NCI-H146 treated with DMSO at 0.1 percent for 48 hours (cell line): ENCODE results near the gene SEC11C.
"Not testable (repeated sequence)": the region's sequence is repeated elsewhere in the genome, so short reads cannot be mapped to it uniquely, and the experiment has no call there.

Experiments
- DNase-seq: peaks from one replicate; lab custom pipeline; 2025; ENCODE audit not compliant: unreplicated experiment; lab: John Stamatoyannopoulos, UW

Gene SEC11C

DNA sequence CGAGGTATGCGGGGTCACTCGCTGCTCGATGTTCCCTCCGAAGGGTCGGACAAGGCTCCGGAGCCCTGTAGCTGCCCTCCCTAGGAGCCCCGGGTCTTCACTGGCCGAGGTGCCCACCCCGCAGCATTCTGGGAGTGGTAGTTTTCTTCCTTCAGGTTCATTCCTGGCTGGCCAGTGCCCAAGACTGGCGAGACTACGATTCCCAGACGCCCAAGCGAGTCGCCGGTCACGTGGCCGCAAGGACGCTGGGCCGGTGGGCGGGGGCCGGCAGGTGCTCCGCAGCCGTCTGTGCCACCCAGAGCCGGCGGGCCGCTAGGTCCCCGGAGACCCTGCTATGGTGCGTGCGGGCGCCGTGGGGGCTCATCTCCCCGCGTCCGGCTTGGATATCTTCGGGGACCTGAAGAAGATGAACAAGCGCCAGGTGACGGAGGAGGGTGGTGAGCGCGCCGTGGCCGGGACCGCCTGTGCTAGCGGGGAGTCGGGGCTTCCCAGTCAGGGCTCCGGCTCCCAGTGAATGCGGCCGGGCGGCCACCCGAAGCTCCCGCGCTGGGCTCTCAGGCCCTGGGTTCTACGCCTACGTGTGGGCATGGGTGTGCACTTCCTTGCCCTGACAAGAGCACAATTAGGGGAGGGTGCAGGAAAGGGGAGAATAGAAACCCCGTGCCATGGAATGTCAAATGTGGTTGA, at the start of gene SEC11C:
SEC11C (plus strand) TSS at position 270 of the 687 bp plus-strand sequence; CDS start at position 335, 65 bp downstream.
- peak; percentile 99 for DNase-seq

DNA sequence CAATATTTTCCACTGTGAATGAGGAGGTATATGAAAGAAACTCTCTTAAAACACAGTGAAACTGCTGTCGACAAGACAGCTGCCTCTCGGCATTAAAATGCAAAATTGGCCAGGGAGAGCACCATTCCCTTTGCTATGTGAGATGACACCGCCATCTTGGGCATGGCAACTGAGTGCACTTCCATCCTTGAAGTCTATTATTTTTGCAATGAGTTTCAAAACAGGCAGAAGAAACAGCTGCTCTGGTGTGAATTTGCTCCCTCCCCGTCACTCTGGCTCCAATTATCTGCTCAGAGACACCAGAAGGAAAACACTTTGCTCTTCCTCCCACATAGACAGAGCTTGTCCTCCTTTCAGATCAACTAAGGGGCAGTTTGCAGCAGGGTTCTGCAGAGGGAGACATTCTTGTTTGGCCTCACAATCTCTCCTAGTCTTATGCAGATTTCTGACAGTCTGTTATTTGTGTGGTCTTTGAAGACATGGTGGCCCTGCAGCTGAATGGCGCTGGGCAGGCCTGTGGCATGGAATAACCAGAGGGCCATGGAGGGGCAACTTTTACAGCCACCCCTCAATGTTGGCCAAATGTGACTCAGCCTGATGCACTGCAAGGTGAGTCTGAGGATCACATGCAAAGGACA, 48.6 kb upstream of the SEC11C start:
- no peak for DNase-seq

DNA sequence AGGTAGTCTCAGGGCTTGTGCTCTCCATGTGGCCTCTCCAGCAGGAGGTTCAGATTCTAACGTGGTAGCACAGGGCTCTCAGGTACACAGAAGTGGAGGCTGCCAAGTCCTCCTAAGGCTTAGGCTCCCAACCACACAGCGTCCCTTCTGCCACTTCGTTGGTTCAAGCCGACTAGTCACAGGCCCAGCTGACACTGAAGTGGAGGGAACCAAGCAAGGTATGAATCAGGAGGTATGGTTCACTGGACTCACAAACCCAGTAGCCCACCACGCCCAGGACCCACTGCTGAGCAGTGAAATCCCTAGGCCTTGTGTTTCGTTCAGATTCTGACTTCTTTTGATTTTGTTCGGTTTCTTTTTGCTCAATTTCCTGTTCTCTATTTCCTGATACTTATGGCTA, 46.0 kb upstream of the SEC11C start:
- no peak for DNase-seq

DNA sequence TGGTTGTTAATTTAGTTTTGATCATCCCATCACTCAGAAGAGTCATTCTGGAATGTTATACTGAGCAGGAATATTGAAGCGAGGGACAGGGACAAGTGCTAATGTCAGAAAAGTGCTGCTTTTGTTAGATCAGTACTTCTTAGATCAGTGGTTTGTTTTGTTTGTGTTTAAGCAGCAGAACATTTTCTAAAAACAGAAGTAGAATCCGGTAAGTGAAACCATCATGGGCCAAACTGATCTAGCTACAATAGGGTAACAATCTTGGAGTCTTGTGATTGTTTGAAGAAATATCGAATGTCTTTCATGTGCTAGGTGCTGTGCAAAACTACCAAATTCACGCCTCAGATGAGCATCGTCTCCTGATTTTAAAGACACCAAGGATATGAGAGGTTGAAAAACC, 45.1 kb upstream of the SEC11C start:
- DNase-seq, result no peak

DNA sequence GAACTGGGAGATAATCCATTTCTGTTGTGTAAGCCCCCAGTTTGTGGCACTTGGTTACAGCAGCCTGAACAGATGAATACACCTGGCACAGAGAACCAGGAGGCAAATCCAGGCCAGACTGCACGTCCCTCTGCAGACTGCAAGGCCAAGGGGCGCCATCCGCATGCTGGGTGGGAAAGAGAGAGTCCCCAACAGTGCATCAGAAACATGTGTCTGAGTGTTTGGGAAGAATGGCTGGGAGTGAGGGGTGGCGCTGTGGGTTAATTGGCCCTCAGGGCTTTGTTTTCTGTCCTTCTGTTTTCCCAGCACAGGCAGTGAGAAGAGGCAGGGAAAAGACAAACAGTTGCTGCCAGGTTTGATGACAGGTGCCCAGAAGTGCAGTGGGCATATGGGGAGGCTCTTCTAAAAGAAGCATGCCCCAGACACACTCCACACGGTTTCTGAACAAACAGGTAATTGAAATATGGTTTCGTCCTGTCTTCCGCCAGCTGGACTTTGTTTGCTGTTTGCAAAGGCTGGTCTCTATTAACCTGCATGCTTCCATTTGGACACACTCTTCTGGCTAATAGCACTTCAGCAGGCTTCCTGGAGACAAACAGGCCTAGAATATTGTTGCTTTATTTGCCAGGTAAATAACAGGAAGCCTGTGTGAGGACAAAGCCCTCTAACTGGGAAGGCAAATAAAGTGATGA, 43.4 kb upstream of the SEC11C start:
- peak; percentile 100 for DNase-seq

DNA sequence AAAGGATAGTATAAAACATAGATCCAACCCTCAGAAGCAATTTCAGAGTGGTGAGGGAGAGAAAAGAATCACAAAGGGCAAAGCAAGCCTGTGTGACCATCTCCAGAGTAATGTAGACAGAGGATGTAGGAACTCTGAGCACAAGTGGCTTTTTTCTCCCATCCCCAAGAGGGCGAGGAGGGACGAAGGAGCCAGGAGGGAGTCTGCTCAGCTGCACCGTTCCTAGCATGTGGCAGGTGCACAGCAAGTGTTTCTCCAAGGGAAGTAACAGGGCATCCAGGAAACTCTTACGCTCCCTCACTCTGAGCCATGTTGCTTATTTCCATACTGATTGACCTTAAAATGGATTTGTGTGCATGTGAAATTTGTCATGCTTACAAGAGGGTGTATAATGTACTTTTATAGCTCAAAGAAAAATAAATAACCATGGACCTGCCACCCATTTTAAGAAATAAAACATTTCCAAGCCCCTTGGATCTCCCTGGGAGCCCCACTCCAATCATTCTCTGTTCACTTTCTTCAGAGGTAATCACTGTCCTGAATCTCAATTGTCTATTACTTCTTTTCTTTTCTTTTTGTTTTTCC, 37.8 kb upstream of the SEC11C start:
- no peak for DNase-seq

DNA sequence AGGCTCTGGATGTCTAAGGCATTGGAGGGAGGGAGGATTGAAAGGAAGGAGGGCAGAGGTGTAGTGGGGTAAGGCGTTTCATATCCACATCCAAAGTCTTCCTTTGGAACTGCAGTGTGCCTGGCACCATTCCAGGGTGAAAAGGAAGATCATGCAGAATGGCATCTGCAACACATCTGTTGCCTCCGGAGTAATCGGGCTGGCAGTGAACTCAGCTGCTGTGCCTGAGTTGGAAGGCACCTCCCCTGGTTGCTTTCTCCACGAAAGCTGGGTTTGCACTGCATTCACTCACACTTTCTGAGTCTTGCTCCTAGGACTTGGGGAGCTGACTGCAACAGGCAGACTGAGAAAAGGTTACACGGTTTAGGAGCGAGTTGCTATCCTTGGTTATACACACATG, 30.3 kb upstream of the SEC11C start:
- DNase-seq, result no peak

DNA sequence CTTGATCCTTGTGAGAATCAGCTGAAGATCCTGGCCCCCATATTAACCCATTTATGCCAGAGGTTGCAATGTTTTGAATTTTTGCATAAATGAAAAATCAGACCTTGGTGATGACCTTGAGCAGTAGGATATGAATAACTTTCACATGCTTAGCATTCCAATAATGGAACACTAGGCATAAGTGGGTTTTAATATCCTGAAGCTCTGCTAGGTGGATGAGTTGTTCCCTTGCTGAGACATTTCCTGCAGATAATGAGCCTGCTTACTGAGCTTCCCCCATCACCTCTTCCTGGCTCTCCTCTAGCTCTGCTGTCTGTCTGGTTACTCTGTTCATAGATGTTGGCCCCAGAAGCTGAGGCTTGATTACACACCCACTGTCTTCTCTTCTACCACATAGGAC, 25.5 kb upstream of the SEC11C start:
- DNase-seq, result no peak

DNA sequence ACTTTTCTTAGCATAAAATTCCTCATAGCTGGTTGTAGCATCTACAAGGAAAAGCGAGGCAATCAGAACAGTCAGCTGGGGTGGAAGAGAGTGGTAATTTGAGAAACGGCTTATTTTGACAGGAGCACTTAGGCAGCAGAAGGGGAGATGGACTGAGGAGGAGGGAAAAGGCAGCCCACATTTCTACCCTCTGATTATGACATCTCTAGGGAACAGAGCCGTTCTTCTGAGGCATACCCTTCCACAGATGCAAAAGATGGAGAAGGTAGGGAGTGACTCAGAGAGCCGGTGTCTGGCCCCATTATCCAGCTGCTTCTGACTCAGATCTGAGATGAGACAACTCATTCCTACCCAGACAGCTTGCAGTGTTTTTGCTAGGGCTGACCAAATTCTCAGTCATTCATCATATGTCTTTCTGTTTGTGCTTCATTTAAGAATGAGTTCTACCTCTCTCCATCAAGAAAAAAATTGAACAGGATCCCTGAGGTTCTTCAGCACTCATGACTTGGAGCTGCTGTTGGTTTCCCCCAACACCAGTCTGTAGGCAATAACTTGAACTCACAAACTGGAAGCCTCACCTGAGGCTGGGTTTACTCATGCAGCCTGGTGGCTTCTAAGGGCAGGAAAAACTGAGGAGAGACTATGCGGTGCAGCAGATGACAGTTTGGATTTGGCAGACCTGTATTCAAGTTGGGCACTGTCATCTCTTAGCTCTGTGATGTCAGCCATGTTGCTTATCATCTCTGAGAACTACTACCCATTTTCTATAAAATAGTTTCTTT, 15.9 kb upstream of the SEC11C start:
- DNase-seq, result no peak

DNA sequence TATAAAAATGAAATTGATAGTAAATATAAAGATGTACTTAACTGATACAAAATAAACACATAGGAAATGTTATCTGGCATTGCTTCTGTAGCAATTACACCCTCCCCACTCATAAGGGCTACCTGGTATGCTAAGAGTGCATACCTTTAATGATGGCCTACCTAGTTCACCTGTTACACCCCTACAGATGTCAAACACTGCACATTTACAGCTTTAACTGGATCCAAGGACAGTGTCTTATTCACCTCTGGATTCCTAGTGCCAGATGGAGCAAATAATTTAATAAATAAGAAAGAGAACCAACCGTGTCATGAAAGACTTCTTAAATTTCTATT, 15.3 kb upstream of the SEC11C start:
- DNase-seq, result no peak

DNA sequence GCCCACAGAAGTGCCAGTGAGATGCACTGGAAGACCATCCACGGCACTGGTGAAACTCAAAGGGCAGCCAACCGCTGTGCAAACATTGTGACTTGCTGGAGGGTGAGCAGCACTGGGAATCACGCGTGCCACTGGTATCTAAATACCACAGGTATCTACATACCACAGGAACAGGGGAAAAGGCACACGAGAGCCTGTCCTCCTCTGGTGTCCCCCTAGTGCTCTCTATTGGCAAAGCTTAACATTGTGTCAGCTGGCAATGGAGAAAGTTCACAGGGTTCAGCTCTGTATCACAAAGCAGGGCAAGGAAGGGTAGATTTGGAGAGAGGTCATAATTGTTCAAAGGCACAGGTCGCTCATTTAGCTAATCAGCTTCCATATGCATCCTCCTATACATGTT, 12.6 kb upstream of the SEC11C start:
- no peak for DNase-seq

DNA sequence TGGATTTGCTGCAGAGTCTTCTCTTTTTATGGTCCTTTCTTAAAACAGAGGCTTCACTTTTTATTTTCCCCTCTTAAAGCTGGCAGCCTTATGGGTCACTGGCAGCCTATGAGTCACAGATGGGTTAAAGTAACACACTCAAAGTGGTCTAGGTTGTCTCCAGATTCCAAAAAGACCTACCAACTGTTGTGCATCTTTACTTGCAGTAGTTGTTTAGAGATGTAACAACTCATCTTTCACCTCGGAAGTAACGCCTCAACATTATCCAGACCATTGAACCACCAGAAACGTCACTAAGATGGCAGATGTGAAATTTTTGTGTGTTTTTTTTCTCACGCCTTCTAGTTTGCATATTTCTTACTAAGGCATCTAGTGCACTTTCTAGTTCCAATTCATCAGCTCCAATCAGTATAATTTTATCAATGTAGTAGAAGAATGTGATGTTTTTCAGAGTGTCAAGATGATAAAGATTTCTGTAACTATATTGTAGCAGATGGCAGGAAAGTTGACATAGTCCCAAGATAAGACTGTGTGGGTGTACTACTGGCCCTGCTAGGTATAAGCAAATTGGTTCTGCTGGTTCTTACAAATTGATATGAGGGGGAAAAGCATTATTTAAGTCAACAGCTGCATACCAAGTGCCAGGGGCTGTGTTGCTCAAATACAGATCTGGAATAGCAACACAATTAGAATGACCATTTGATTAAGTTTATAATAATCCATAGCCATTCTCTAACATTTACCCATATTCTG, 9.6 kb upstream of the SEC11C start:
- DNase-seq, result no peak

DNA sequence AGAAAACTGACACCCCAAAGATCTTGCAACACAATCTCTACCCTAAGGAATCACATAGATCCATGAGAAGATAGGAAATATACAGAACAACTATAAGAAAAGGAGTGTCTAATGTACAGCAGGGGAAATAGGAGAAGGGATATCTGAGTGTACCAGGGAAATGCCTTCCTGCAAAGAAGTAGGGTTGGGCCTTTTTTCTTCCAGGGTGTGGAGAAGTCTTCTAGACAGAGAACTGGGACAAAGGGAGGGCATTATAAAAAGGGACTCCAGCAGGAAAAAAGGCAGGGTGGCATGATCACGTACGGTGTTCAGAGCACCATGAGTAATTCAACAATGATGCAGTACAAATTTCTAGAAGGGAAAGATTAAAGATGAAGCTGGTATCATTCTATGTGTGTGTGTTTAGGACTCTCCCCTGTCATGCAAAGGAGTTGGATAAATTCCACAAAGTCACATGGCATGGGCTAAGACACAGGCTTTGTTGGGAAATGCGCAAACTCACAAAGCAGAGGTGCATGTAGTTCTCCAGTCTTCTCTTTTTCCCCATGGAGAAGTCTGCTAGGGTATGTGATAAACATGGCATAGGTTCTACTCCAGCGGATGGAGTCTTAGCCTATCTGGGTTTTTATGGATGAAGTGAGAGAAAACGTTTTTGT, 6.7 kb upstream of the SEC11C start:
- DNase-seq, result no peak

DNA sequence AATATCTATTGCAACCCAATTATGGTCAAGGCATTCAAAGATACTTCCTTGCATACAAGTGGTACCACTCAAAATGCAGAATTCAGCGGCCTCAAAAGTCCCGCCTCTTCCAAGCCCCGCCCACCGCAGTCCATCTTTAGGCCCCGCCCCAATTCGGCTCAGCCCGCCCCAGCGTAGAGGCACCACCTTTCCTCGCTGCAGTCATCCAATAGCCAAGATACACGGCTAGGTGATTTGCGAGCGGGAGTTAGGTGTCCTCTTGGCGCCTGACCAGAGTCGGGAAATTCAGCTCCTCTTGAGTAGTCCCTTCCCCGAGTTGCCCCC, 431 bp upstream of the SEC11C start:
- peak; percentile 99 for DNase-seq

DNA sequence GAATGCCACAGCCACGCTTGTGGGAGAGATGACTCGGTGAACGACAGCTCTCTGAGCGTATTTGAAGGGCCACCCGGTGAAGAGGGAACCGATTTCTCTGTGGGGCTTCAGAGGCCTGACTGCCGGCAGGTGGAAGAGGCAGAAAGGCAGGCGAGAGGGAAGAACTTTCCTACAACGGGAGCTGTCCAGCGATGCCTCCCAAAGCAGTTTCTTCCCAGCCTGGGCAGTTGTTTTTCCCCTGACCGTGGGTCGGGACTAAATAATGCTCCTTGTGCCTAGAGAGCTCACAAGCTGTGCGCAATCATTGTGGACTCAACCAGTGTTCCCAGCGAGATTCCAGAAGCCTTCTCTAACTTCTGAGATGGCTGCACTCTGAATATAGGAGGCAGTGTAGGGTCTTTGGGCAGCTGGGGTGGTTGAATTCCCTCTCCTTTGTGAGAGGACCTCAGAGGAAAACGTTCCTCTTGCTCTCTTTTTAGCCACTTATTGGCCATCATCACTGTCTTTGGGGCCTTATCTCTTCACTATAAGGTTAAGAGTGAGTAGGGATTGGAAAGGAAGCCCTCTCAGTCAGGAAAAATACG, 710 bp downstream of the SEC11C start:
- DNase-seq, result peak; percentile 66

DNA sequence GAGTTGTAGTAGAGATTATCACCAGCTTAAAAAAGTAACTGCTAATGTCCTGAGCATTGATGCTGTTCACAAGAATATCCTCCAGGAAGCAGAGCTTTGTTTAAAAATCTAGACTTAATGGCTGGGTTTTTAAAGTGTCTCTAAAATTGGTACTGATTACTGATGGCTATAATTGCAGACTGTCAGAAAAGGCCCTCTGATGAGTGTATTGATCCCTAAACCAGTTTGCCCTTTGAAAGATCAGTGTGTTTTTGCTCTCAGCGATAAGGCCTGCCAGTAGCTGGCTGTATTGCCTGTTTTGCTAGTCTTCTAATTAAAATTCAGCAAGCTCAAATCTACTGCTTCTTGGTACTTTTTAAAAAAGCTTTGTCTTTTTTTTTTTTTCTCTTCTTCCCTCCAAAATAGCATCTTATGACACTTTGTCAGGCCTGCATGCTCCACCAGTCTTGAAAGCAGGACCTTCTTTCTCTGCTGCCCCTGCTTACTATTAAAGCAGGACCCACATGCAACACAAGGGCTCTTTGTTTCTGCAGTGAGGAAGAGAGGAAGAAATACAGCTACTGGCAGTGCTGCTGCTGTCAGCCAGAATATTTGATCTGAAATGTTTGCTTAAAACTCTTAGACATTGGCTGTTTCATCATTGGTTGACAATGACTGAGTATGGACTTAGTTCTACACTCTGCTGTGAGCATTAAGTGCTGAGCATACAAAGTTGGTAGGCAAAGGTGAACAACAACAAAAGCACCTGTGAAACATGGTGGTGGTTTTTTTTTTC, 1.8 kb downstream of the SEC11C start:
- peak; percentile 76 for DNase-seq

DNA sequence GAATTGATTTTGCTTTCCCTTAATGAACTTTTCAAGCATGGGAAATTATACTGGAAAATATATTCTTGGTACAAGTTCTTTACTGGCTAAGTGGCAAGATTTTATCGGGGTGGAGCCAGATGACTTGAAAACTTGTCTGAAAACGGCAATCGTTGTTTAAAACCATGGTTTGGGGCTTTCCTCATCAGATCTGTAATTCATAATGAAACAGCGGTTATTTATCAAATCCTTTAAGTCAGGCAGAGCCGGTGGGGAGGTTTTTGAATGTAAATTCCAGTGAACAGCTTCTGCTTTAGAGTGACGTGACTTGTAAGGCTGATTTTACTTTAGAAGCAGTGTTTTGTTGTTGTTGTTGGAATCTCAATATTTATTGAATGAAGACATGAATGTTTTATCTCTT, 2.6 kb downstream of the SEC11C start:
- no peak for DNase-seq

DNA sequence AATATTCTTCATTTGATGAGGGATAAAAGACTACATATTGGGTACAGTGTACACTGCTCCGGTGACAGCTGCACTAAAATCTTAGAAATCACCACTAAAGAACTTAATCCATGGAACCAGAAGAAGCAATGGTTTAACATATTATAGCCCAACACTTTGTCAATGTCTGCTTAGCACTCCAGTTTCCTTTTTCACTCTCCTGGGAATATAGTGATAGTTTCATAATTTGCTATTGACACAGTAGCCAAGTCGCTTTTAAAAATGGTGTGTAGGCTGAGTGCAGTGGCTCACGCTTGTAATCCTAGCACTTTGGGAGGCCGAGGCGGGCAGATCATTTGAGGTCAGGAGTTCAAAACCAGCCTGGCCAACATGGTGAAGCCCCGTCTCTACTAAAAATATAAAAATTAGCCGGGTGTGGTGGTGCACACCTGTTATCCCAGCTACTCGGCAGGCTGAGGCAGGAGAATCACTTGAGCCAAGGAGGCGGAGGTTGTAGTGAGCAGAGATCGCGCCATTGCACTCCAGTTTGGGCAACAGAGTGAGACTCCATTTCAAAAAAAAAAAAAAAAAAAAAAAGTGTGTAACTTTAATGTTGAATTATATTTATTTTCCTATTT, 3.2 kb downstream of the SEC11C start:
- not testable (repeated sequence) for DNase-seq

DNA sequence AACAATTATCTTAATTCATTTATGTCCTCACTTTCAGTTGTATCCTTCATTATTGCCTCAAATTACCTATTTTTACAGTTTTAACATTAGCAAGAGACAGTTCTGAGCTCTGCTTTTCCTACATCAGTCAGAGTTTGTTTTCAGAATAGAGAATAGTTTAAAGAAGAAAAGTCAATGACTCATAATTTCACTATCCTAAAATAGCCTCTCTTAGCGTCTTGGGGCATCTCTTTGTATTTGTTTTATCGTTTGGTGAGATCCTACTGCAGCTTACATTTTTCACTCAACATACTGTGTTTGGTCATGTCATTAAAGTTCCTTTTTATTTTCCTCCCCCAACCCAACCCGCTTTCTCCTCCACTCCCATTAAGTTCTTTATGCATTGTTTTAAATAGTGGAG, 3.8 kb downstream of the SEC11C start:
- DNase-seq, result no peak
